Kidney (tissue), 14 donors: Measurements from ENCODE around the gene SLC39A10. TPM values are rescaled to one million over a fixed set of nuclear protein-coding genes. Genes with fewer than 3 reads are reported as not detected.

Source experiments
- DNase-seq, 5 donors: peaks; one replicate each; pipeline ENCODE4 v3.0.0-alpha.2; 2013 to 2020
- FAIRE-seq: peaks from 2 replicates; lab custom pipeline; 2012; peaks lifted over from hg19 to GRCh38; lab: Jason Lieb, UNC
- H3K27ac ChIP-seq, 2 donors: one replicate each; pipeline ENCODE4 v1.7.0; 2013; ENCODE audit warnings: low read depth in 2 of 2, low read length in 2 of 2, inconsistent platforms in 1 of 2
- H3K27me3 ChIP-seq: one replicate; pipeline ENCODE4 v1.7.1; 2013; ENCODE audit warnings: low read length, inconsistent platforms; ENCODE audit not compliant: control insufficient read depth, insufficient read depth
- H3K36me3 ChIP-seq, 3 donors: one replicate each; pipeline versions ENCODE4 v1.7.0 to v1.7.1; 2013; ENCODE audit warnings: low read length in 3 of 3, control low read depth in 1 of 3, inconsistent platforms in 1 of 3; ENCODE audit not compliant: insufficient read depth in 3 of 3, control insufficient read depth in 2 of 3
- H3K4me1 ChIP-seq, 3 donors: one replicate each; pipeline versions ENCODE4 v1.7.0 to v1.7.1; 2013; ENCODE audit warnings: low read length in 3 of 3, inconsistent platforms in 1 of 3, low read depth in 1 of 3; ENCODE audit not compliant: control insufficient read depth in 2 of 3, insufficient read depth in 2 of 3
- H3K4me3 ChIP-seq, 3 donors: one replicate each; pipeline versions ENCODE4 v1.7.0 to v1.8.1; 2013; ENCODE audit warnings: low read length in 3 of 3, control low read depth in 1 of 3, inconsistent platforms in 1 of 3
- H3K9ac ChIP-seq, 3 donors: one replicate each; pipeline versions ENCODE4 v1.7.0 to v1.7.1; 2013; ENCODE audit warnings: low read length in 3 of 3, control low read depth in 1 of 3, inconsistent platforms in 1 of 3
- H3K9me3 ChIP-seq, 3 donors: one replicate each; pipeline versions ENCODE4 v1.7.0 to v1.7.1; 2013; ENCODE audit warnings: low read length in 3 of 3, control low read depth in 1 of 3, inconsistent platforms in 1 of 3; ENCODE audit not compliant: control insufficient read depth in 2 of 3, insufficient read depth in 1 of 3
- intact Hi-C: fragments of 100-400 bp; cut with DNase I; formaldehyde crosslinking; loops from one replicate; pipeline ENCODE4 v1.11.1; 2022
- polyA plus RNA-seq: library from polyadenylated mRNA; stranded (reverse); fragments of 350-450 nt; fragmentation: Illumina TruSeq; extraction: RNeasy Lipid Tissue Mini Kit (QIAGEN cat#74804); gene quantifications from one replicate; pipeline ENCODE4 v1.2.3, GENCODE V29; 2014; ENCODE audit warnings: low read depth, low replicate concordance; ENCODE audit not compliant: insufficient read depth
- total RNA-seq: library from RNA; stranded (reverse); fragmentation: NEBNext Ultra II Directional; extraction: Animal tissue kit (Norgen Biotek cat#: 25700); gene quantifications from one replicate; pipeline ENCODE4 v1.2.1, GENCODE V29; 2021
- TF ChIP-seq, protein P1 (sequence below): IDR thresholded peaks from 3 replicates; pipeline ENCODE4 v1.5.1; 2012; ENCODE audit warnings: mild to moderate bottlenecking, moderate library complexity, borderline replicate concordance; ENCODE audit not compliant: insufficient read depth; ENCODE audit errors: extremely low read depth
- donor health status: control.
- donor health status: control.
- donor health status: control.
- donor health status: control.
- donor health status: control.
- donor health status: DM: yes; HTN: yes; CAD: no.
- donor health status: Normal renal cell carcinoma (clear cell type).

The SLC39A10 gene
- total and polyA plus RNA-seq, 2 donors from 2014 or later, result 5.4 to 36.7 TPM

DNA sequence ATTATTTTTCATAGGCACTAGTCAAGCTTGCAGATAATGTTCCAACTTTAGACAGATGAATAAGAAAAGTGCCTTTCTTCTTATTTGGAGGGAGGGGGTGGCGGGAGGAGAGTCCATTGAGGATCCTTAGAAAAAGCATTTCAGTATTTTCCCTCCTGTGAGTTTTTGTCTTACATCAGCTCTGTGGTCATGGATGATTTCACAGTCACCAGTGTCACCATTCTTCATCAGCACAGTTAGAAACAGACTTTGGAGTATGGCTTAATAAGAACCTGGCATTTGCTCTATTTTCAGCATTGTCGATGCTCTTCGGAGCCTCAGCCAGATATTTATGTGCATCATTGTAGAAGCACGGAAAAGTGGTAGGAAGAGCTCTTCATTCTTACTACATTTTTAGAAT lies 70.1 kb downstream of the SLC39A10 start:
- Histone ChIP-seq H3K27ac (no peak overlapping the region), H3K9ac (no peak overlapping the region), H3K27me3 (no peaks in the 10 kb centered on the region), H3K36me3 (peaks cover 0 to 3% (median 3%) of the 10 kb centered on the region in 3 donors), H3K9me3 (no peaks in the 10 kb centered on the region), H3K4me1 (no peaks in the 10 kb centered on the region), H3K4me3 (no peak overlapping the region)
- intact Hi-C loops, result no loop called here
- DNase-seq (no peak), FAIRE-seq (no peak)
- TF ChIP-seq, protein P1, sequence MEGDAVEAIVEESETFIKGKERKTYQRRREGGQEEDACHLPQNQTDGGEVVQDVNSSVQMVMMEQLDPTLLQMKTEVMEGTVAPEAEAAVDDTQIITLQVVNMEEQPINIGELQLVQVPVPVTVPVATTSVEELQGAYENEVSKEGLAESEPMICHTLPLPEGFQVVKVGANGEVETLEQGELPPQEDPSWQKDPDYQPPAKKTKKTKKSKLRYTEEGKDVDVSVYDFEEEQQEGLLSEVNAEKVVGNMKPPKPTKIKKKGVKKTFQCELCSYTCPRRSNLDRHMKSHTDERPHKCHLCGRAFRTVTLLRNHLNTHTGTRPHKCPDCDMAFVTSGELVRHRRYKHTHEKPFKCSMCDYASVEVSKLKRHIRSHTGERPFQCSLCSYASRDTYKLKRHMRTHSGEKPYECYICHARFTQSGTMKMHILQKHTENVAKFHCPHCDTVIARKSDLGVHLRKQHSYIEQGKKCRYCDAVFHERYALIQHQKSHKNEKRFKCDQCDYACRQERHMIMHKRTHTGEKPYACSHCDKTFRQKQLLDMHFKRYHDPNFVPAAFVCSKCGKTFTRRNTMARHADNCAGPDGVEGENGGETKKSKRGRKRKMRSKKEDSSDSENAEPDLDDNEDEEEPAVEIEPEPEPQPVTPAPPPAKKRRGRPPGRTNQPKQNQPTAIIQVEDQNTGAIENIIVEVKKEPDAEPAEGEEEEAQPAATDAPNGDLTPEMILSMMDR, result no peak

DNA sequence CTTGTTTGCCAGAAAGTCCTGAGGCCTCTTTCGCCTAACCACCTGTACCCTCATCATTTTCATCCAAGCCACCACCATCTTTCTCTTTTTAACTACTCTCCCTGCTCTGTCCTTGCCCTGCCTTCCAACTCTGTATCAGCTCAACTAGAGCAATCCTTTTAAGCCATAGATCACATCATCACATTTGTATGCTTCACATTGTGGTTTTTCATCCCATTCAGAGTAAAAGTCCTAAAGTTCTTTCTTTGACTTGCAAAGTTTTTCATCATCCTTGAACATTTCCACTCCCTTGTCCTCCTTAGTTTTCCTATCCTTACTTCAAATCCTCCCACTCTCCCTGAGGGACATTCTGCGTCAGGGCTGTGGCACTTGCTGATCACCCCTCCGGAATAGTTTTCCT lies 73.9 kb downstream of the SLC39A10 start:
- intact Hi-C loops, result no loop called here
- DNase-seq (no peak), FAIRE-seq (no peak)
- Histone ChIP-seq H3K9ac (no peak overlapping the region), H3K4me1 (no peaks in the 10 kb centered on the region), H3K27me3 (no peaks in the 10 kb centered on the region), H3K4me3 (no peak overlapping the region), H3K9me3 (no peaks in the 10 kb centered on the region), H3K36me3 (peaks cover 0 to 3% (median 3%) of the 10 kb centered on the region in 3 donors), H3K27ac (no peak overlapping the region)
- TF ChIP-seq, protein P1, result no peak

DNA sequence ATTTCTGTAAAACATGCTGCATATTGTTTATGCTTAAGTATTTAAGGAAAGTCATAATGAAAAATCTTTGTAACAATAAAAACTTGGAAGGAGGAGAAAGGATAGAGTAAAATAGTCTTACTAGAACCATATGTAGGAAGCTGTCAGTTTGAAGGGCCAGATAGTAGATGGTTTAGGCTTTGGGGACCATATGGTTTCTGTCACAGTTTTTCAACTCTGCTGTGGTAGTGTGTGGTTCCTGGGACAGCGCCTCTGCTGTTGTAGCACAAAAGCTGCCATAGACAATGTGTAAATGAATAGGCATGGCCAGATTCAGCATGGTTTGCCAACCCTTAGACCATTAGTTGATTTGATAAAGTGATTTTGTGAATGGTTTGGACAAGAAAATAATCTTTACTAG lies 75.5 kb downstream of the SLC39A10 start:
- no peak overlapping the region for H3K9ac ChIP-seq
- DNase-seq, result peak in 2 of 5 donors; percentile 45 to 66
- no peak for FAIRE-seq
- intact Hi-C loops, result no loop called here
- H3K4me3 ChIP-seq, result no peak overlapping the region
- TF ChIP-seq, protein P1, result no peak
- H3K9me3 ChIP-seq, result no peaks in the 10 kb centered on the region
- H3K4me1 ChIP-seq, result no peaks in the 10 kb centered on the region
- no peak overlapping the region for H3K27ac ChIP-seq
- peaks cover 0 to 3% (median 3%) of the 10 kb centered on the region in 3 donors for H3K36me3 ChIP-seq
- H3K27me3 ChIP-seq, result no peaks in the 10 kb centered on the region

DNA sequence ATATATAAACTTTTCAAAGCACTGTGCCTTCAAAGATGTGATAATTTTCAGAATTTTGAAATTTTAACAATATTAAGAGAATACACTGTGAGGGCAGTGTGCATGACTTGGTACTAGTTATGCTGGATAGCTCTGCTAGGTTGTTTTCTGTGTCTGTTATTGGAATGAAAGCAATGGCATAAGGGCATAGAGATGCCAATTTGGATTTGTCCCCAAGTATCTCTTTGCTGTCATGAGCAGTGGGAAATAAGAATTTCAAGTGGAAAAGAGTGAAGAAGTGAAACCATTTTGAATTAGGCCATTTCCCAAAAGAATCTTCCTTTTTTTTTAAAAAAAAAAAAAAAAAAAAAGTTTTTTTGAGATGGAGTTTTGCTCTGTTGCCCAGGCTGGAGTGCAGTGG lies 76.8 kb downstream of the SLC39A10 start:
- FAIRE-seq (no peak), DNase-seq (no peak)
- no peak overlapping the region for H3K4me3 ChIP-seq
- intact Hi-C loops, result no loop called here
- peaks cover 0 to 3% (median 0%) of the 10 kb centered on the region in 3 donors for H3K36me3 ChIP-seq
- H3K27me3 ChIP-seq, result no peaks in the 10 kb centered on the region
- no peaks in the 10 kb centered on the region for H3K9me3 ChIP-seq
- no peak overlapping the region for H3K27ac ChIP-seq
- no peaks in the 10 kb centered on the region for H3K4me1 ChIP-seq
- no peak overlapping the region for H3K9ac ChIP-seq
- TF ChIP-seq, protein P1, result no peak
